Immature natural killer cell (primary cell): Measurements from ENCODE around the gene CFAP57. TPM values are rescaled to one million over a fixed set of nuclear protein-coding genes. Genes with fewer than 3 reads are reported as not detected.

Experiments used
- DNase-seq, 3 donors: peaks; one replicate each; pipeline ENCODE4 v3.0.0; 2022; ENCODE audit warnings: mixed read lengths in 1 of 3
- H3K27ac Mint-ChIP-seq, 6 donors: one replicate each; pipeline ENCODE4 v1.8.0; 2020; ENCODE audit warnings: mixed read lengths in 6 of 6, mild to moderate bottlenecking in 5 of 6, inconsistent platforms in 4 of 6, moderate library complexity in 3 of 6
- H3K27me3 Mint-ChIP-seq, 3 donors: one replicate each; pipeline ENCODE4 v1.8.0; 2020 to 2021; ENCODE audit warnings: low read depth in 3 of 3, mild to moderate bottlenecking in 3 of 3, mixed read lengths in 3 of 3, moderate library complexity in 3 of 3, inconsistent platforms in 1 of 3
- H3K36me3 Mint-ChIP-seq, 3 donors: one replicate each; pipeline ENCODE4 v1.8.0; 2020; ENCODE audit warnings: mixed read lengths in 3 of 3, inconsistent platforms in 2 of 3, mild to moderate bottlenecking in 2 of 3
- H3K4me1 Mint-ChIP-seq, 2 donors: one replicate each; pipeline ENCODE4 v1.8.0; 2020; ENCODE audit warnings: inconsistent platforms in 2 of 2, mild to moderate bottlenecking in 2 of 2, mixed read lengths in 2 of 2, moderate library complexity in 1 of 2
- H3K4me3 Mint-ChIP-seq, 5 donors: one replicate each; pipeline ENCODE4 v1.8.0; 2020; ENCODE audit warnings: mild to moderate bottlenecking in 5 of 5, mixed read lengths in 5 of 5, inconsistent platforms in 3 of 5, moderate library complexity in 3 of 5
- H3K9me3 Mint-ChIP-seq, 6 donors: one replicate each; pipeline ENCODE4 v1.8.0; 2020; ENCODE audit warnings: mild to moderate bottlenecking in 6 of 6, mixed read lengths in 6 of 6, inconsistent platforms in 4 of 6, moderate library complexity in 3 of 6
- polyA plus RNA-seq, 3 donors: library from polyadenylated mRNA; unstranded; fragments of 300-500 nt; fragmentation: Illumina TruSeq; gene quantifications; one replicate each; pipeline ENCODE4 v1.2.3, GENCODE V29; 2021

Gene CFAP57
- polyA plus RNA-seq, 3 donors from 2014 or later, result not detected

DNA sequence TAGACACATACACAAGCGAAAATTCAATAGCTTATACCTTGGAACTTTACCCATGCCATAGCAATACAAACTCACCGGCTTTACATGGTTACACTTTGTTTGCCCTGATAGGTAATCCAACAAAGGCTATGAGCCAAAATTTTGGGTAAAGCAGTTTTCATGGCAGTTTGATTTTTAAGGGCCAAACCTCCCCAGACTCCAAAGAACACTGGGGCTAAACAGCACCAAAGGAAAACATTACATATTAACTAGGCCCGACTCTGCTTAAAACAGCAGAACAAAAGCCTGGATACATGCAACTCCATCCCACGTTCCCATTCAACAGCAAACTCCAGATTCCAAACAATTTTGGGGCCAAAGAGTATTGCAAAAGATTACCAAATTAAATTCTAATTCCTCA, 93.3 kb downstream of the CFAP57 start:
- no peaks in the 10 kb centered on the region for H3K36me3 Mint-ChIP-seq
- no peak overlapping the region for H3K4me3 Mint-ChIP-seq
- no peaks in the 10 kb centered on the region for H3K9me3 Mint-ChIP-seq
- H3K27me3 Mint-ChIP-seq, result peaks cover 4 to 6% (median 6%) of the 10 kb centered on the region in 3 donors
- no peak for DNase-seq
- peaks cover 5% of the 10 kb centered on the region in 2 donors for H3K4me1 Mint-ChIP-seq
- H3K27ac Mint-ChIP-seq, result no peak overlapping the region

DNA sequence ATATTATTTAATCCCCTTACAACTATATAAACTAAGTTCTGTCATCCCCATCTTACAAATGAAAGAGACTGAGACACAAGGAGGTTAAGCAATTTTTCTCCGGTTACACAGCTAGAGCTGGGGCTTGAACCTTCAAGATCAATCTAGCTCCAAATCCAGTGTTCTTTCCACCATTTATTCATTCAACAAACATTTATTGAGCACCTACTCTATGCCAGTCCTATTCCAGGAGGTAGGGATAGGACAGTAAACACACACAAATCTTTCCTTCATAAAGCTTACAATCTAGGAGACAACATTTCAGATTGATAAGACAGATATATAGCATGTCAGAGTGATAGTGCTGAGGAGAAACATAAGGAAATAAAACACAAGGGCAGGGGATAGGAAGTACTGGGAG, 94.8 kb downstream of the CFAP57 start:
- Mint-ChIP-seq H3K9me3 (no peaks in the 10 kb centered on the region), H3K4me1 (peaks cover 16 to 18% of the 10 kb centered on the region in 2 donors), H3K4me3 (no peak overlapping the region), H3K27ac (no peak overlapping the region), H3K27me3 (peaks cover 6 to 8% (median 6%) of the 10 kb centered on the region in 3 donors), H3K36me3 (no peaks in the 10 kb centered on the region)
- no peak for DNase-seq

DNA sequence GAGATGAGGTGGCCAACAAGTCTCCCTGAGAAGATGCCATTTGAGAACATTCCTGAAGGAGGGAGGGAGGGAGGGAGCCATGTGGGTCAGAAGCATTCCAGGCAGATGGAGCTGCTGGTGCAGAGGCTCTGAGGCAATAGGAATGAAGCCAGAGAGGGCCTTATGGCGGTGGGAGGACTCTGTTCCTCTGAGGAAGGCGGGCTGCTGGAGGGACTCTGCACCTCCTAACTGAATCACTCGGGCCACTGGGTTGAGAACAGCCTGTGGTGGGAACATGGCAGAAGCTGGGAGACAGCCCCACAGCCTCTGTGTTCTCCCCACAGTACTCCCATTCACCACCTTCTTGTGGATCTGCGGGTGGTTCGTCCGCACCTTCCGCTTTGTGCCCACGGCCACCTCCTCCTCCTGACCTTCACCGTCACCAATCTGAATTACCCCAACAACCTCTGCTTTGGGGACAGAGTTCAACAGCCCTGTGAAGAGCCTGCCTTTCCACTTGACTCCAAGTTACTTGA, 95.2 kb downstream of the CFAP57 start:
- H3K27me3 Mint-ChIP-seq, result peaks cover 6 to 8% (median 6%) of the 10 kb centered on the region in 3 donors

DNA sequence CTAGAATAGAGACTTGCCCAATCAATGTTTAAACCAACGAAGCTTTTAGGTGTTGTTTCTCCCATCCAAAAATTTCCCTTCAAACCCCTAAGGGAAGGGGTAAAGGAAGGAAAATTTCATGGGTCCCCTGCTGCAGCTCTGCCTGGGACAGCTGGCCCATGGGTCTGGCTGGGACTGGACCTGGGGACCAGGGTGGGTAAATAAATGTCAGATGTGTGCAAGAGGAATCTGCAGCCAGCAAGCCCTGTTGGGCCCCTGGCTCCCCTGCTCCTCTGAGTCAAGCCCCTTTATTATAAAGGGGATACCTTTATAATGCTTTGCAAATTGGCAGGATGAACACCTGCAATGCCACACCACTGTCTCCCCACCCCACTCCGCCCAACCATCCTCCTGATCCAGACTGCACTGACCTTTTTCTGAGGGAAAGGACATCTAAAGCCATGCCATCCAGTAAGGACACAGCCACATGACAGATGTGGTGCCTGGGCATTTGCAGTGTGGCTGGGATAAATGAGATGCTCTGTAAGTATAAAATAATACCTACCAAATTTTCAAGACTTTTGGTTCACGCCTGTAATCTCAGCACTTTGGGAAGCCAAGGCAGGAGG, 95.8 kb downstream of the CFAP57 start:
- Mint-ChIP-seq H3K4me3 (no peak overlapping the region), H3K9me3 (no peaks in the 10 kb centered on the region), H3K36me3 (no peaks in the 10 kb centered on the region), H3K4me1 (peaks cover 16 to 18% of the 10 kb centered on the region in 2 donors), H3K27me3 (peaks cover 5 to 6% (median 6%) of the 10 kb centered on the region in 3 donors), H3K27ac (no peak overlapping the region)
- DNase-seq, result no peak

More for the DNA sequence above, 95.2 kb downstream of the CFAP57 start:
- Mint-ChIP-seq H3K9me3 (no peaks in the 10 kb centered on the region), H3K36me3 (no peaks in the 10 kb centered on the region), H3K4me3 (no peak overlapping the region), H3K27ac (no peak overlapping the region), H3K4me1 (peaks cover 16 to 18% of the 10 kb centered on the region in 2 donors)
- DNase-seq, result no peak

DNA sequence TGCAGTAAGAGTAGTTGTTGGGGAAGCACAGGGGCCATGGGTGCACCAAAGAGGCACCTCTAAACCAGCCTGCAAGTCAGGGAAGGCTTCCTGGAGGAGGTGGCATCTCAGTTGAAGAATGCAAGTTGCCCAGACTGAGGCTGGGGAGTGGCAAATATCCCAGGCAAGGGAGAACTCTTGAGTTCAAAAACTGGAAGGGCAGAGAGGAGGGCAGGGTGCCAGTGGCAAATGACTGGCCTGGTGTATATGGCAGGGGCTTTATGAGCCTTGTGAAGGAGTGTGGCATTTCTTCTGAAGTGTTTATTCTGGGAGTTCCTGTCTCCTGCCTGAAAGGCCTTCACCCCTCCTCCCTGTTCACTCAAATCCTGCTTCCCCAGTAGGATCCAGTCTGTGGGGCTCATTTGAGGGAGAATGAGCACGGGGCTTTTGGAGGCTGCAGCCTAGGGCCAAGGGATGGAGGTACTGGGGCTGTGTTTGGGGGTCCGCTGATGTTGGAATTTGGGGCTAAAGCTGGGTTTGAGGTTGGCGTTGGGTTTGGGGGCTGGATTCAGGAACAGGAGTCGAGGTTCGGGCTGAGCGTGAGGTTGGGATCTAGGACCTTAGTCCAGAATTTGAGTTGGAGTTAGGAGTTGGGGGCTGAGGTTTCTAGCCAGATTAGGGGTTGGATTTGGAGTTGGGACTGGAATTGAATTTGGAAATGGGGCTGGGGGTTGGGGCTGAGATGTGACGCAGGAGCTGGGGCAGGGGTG, 97.7 kb downstream of the CFAP57 start, which contains the start of gene TMEM125:
TSS of gene TMEM125 (plus strand) at position 357 of the 749 bp plus-strand sequence. CDS start 2,740 bp downstream, outside the sequence.
- H3K36me3 Mint-ChIP-seq, result peaks cover 0 to 4% (median 0%) of the 10 kb centered on the region in 3 donors
- no peaks in the 10 kb centered on the region for H3K9me3 Mint-ChIP-seq
- peak within 1 kb of the TSS in 3 of 6 donors; percentile 10 to 63 (median 31) for H3K27ac Mint-ChIP-seq
- DNase-seq, result no peak
- peak within 1 kb of the TSS; percentile 70 to 84 (median 72) for H3K4me3 Mint-ChIP-seq
- peaks cover 5 to 6% (median 6%) of the 10 kb centered on the region in 3 donors for H3K27me3 Mint-ChIP-seq
- H3K4me1 Mint-ChIP-seq, result peaks cover 25 to 27% of the 10 kb centered on the region in 2 donors

DNA sequence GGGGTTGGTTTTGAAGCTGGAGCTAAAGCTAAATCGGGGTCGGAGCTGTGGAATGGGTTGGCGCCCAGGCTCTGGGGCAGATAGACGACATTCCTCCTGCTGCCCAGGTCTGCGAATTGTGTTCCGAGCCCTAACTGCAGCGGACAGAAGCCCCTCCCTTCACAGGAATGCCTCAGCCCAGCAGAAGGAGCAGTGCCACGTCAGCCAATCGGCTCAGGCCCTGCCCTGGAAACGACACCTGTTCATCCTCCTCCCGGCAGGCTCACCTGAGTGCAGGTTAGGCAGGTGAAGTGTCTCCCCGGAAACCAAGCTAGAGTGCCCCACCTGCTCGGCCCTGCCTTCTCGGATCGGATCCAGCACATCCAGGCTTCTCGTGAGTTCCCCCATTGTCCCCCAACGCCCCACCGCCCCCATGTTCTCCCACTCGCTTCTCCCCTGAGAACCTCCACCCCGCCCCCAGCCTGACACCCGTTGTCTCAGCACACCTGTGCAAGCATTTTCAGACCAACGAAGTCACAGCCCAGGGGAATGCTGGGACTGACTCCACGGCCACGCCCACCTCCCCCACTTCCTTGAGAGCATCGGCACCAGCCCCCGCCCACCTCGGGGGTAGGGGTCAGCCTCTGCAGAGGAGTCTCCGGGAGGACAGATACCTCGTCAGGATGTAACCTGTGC, 98.4 kb downstream of the CFAP57 start:
- H3K27me3 Mint-ChIP-seq, result peaks cover 5 to 6% (median 6%) of the 10 kb centered on the region in 3 donors
- H3K9me3 Mint-ChIP-seq, result no peaks in the 10 kb centered on the region
- peak overlapping the region; percentile 70 to 84 (median 72) for H3K4me3 Mint-ChIP-seq
- DNase-seq, result no peak
- peaks cover 0 to 4% (median 0%) of the 10 kb centered on the region in 3 donors for H3K36me3 Mint-ChIP-seq
- peak overlapping the region in 3 of 6 donors; percentile 10 to 63 (median 31) for H3K27ac Mint-ChIP-seq
- H3K4me1 Mint-ChIP-seq, result peaks cover 30 to 31% of the 10 kb centered on the region in 2 donors

DNA sequence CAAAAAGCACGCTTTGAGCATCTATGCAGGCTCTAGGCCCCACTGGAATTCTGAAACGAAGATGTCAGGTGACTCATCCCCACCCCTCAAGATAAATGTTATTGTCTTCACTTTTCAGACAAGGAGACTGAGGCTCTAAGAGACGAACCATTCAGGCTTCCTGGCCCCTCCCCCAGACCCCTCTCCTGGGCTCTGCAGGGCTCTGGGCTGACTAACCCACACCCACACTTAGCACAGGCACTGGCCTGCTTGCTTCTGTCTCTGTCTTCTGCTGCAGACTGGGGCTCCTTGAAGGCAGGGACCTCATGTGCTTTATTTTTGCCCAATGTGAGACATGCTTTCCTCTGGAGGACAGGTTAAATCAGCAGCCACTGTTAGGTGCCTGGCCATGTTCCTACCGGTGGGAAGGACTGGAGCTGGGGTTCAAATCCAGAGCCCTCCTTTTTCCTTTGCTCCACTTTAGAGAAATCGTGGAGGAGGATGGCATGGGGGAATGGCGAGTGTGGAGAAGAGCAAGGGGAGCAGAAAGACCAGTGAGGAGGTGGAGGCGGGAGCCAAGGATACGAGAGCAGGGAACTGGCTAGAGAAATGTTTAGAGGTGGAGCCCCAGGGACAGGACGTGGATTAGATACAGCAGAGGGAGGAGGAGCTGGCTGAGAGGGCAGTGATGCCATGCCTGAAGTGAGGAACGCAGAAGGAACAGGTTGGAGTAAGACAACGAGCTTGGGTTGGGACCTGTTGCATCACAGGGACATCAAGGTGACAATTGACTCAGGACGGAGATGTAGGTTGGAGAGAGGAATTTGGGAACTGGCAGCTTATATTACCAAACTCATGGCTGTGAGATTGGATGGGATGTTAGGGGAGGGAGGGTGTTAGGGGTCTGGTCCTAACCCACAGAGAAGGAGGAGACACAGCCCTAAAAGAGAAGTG, 99.3 kb downstream of the CFAP57 start:
- peak overlapping the region in 2 of 6 donors; percentile 35 to 63 for H3K27ac Mint-ChIP-seq
- H3K36me3 Mint-ChIP-seq, result peaks cover 0 to 4% (median 0%) of the 10 kb centered on the region in 3 donors
- peak overlapping the region; percentile 70 to 84 (median 72) for H3K4me3 Mint-ChIP-seq
- H3K27me3 Mint-ChIP-seq, result peaks cover 4 to 6% (median 4%) of the 10 kb centered on the region in 3 donors
- H3K9me3 Mint-ChIP-seq, result no peaks in the 10 kb centered on the region
- DNase-seq, result no peak
- H3K4me1 Mint-ChIP-seq, result peaks cover 30 to 31% of the 10 kb centered on the region in 2 donors

DNA sequence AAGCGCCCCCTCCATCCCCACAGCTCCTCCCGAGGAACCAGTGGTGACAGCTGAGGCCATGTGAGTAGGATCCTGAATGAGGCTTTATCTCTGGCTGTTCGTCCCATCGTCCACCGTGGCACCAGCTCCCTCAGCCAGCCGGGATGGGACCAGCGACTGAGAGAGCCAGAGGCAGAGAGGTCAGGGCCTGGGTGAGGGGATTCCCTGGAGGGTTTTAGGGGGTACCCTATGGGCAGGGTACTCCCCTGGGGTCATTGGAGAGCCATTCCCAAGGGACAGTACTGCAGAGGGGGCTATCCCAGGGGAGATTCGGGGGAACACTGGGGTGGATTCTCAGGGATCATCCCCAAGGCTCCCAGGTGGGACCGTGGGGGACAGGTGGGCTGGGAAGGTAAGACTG, 100.0 kb downstream of the CFAP57 start:
- peaks cover 4 to 6% (median 4%) of the 10 kb centered on the region in 3 donors for H3K27me3 Mint-ChIP-seq
- H3K9me3 Mint-ChIP-seq, result no peaks in the 10 kb centered on the region
- H3K36me3 Mint-ChIP-seq, result peaks cover 0 to 4% (median 0%) of the 10 kb centered on the region in 3 donors
- peaks cover 30 to 31% of the 10 kb centered on the region in 2 donors for H3K4me1 Mint-ChIP-seq
- no peak overlapping the region for H3K4me3 Mint-ChIP-seq
- H3K27ac Mint-ChIP-seq, result no peak overlapping the region
- no peak for DNase-seq

DNA sequence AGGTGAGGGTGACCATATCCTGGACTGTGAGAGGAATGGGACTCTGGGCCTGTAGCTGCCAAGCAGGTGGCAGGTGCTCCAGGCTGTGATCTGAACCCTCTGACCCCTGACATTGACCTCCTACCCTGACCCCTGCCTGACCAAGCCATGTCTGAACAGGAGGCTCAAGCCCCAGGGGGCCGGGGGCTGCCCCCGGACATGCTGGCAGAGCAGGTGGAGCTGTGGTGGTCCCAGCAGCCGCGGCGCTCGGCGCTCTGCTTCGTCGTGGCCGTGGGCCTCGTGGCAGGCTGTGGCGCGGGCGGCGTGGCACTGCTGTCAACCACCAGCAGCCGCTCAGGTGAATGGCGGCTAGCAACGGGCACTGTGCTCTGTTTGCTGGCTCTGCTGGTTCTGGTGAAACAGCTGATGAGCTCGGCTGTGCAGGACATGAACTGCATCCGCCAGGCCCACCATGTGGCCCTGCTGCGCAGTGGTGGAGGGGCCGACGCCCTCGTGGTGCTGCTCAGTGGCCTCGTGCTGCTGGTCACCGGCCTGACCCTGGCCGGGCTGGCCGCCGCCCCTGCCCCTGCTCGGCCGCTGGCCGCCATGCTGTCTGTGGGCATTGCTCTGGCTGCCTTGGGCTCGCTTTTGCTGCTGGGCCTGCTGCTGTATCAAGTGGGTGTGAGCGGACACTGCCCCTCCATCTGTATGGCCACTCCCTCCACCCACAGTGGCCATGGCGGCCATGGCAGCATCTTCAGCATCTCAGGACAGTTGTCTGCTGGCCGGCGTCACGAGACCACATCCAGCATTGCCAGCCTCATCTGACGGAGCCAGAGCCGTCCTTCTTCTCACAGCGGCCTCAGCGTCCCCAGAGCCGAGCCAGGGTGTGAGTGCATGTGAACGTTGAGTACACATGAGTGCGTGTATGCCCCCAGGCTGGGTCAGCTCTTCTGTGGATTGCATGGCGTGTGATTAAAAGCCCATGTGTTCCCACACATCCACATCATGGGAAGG, 100.7 kb downstream of the CFAP57 start:
- Mint-ChIP-seq H3K9me3 (no peaks in the 10 kb centered on the region), H3K36me3 (peaks cover 0 to 4% (median 0%) of the 10 kb centered on the region in 3 donors), H3K4me1 (peaks cover 30 to 31% of the 10 kb centered on the region in 2 donors), H3K27ac (no peak overlapping the region), H3K27me3 (peaks cover 4 to 6% (median 4%) of the 10 kb centered on the region in 3 donors), H3K4me3 (no peak overlapping the region)
- DNase-seq, result no peak

DNA sequence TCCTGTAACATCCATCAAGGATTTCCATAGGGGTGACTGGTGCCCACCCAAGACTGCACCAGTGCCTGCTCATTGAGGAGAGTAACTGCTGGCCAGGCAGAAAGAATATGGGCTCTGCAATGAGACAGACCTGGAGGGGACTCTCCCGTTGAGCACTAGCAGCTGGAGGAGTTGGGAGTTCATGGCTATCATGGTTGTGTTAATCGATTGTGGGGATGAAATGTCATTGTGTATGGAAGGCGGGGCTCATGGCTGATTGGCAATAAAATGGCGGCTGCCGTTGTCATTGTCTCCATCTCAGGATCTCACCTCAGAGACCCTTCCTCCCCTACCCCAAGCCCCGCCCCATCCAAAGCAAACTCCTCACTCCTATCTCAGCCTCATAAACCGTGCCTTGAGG, 101.6 kb downstream of the CFAP57 start:
- DNase-seq, result no peak
- H3K4me3 Mint-ChIP-seq, result no peak overlapping the region
- H3K4me1 Mint-ChIP-seq, result peaks cover 30 to 31% of the 10 kb centered on the region in 2 donors
- no peaks in the 10 kb centered on the region for H3K9me3 Mint-ChIP-seq
- H3K27me3 Mint-ChIP-seq, result peaks cover 4 to 6% (median 4%) of the 10 kb centered on the region in 3 donors
- H3K27ac Mint-ChIP-seq, result peak overlapping the region in 2 of 6 donors; percentile 40 to 72
- H3K36me3 Mint-ChIP-seq, result peaks cover 0 to 4% (median 0%) of the 10 kb centered on the region in 3 donors

DNA sequence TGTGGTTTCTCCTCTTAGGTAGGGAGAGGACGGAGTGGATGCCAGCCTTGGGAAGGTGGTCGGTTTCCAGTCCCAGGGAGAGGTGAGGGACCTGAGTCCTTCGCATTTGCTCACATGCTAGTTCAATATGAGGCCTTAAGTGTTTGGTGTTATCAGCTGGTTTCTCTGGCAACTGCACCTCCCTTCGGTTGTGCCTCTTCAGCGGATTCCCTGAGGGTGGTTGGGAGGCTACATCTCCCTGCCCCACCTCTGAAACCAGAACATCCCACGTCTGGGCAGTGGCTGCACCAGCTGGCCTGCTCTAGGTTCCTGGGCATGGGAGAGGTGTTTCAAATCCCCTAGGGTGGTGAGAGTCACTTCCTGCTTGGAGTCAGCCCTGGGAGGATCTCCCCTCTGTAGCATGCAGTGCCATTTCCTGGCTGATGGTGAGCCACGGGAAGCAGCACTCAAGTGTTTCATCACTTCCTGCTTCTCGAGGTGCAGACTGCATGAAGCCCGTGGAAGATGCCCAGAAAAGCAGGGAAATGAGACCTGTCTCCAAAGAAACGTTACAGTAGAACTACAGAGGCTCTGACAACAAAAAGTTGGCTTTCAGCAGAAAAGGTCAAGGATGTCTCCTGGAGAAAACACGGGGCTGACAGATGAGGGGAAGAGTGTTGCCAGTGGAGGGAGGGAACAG, 102.1 kb downstream of the CFAP57 start:
- Mint-ChIP-seq H3K4me1 (peaks cover 30 to 31% of the 10 kb centered on the region in 2 donors), H3K36me3 (peaks cover 0 to 4% (median 0%) of the 10 kb centered on the region in 3 donors), H3K27me3 (peaks cover 4% of the 10 kb centered on the region in 3 donors), H3K27ac (peak overlapping the region; percentile 25 to 85 (median 56)), H3K4me3 (peak overlapping the region; percentile 35 to 83 (median 58)), H3K9me3 (no peaks in the 10 kb centered on the region)
- peak; percentile 21 to 25 (median 21) for DNase-seq
